ENCODE measurements around the gene SRGN. TPM values are rescaled to one million over a fixed set of nuclear protein-coding genes. Genes with fewer than 3 reads are reported as not detected.
A peak's percentile ranks its signal among the peaks of the same experiment; 100 is the strongest.

SRGN gene
- total RNA-seq, 1 experiment from 2014 or later, result 3.9 TPM

- no peak for DNase-seq (ENCODE audit: low read depth, low spot score)
- in situ Hi-C loops (cut with HindIII; ENCODE audit: low pct_unique_long_range_greater_than_20kb, low sequenced_read_pairs), result no loop called here
Observed at GRCh38 chr10:69078311-69078710, 9.6 kb upstream of the SRGN start.

GRCh38 chr10:69080226-69080625 is 7.7 kb upstream of the SRGN start:
- no peak for DNase-seq (ENCODE audit: low read depth, low spot score)
- in situ Hi-C loops (cut with HindIII; ENCODE audit: low pct_unique_long_range_greater_than_20kb, low sequenced_read_pairs), result no loop called here

GRCh38 chr10:69086001-69086509 is 1.8 kb upstream of the SRGN start:
- in situ Hi-C loops (cut with HindIII; ENCODE audit: low pct_unique_long_range_greater_than_20kb, low sequenced_read_pairs), result no loop called here
- no peak for DNase-seq (ENCODE audit: low read depth, low spot score)

- in situ Hi-C loops (cut with HindIII; ENCODE audit: low pct_unique_long_range_greater_than_20kb, low sequenced_read_pairs), result no loop called here
- DNase-seq (ENCODE audit: low read depth, low spot score), result no peak
Observed at GRCh38 chr10:69088471-69088769, 517 bp downstream of the SRGN start.

- in situ Hi-C loops (cut with HindIII; ENCODE audit: low pct_unique_long_range_greater_than_20kb, low sequenced_read_pairs), result no loop called here
- DNase-seq (ENCODE audit: low read depth, low spot score), result no peak
Observed at GRCh38 chr10:69088801-69089501, 1.0 kb downstream of the SRGN start.

GRCh38 chr10:69089638-69090599 is 2.0 kb downstream of the SRGN start:
- in situ Hi-C loops (cut with HindIII; ENCODE audit: low pct_unique_long_range_greater_than_20kb, low sequenced_read_pairs), result no loop called here
- no peak for DNase-seq (ENCODE audit: low read depth, low spot score)

- DNase-seq (ENCODE audit: low read depth, low spot score), result no peak
- in situ Hi-C loops (cut with HindIII; ENCODE audit: low pct_unique_long_range_greater_than_20kb, low sequenced_read_pairs), result no loop called here
Observed at GRCh38 chr10:69090685-69091084, 2.8 kb downstream of the SRGN start.

- no peak for DNase-seq (ENCODE audit: low read depth, low spot score)
- in situ Hi-C loops (cut with HindIII; ENCODE audit: low pct_unique_long_range_greater_than_20kb, low sequenced_read_pairs), result no loop called here
Observed at GRCh38 chr10:69091143-69091651, 3.3 kb downstream of the SRGN start.

GRCh38 chr10:69092959-69093850 is 5.3 kb downstream of the SRGN start:
- peak; percentile 87 for DNase-seq (ENCODE audit: low read depth, low spot score)
- in situ Hi-C loops (cut with HindIII; ENCODE audit: low pct_unique_long_range_greater_than_20kb, low sequenced_read_pairs), result no loop called here

GRCh38 chr10:69093933-69094332 is 6.0 kb downstream of the SRGN start:
- peak; percentile 59 for DNase-seq (ENCODE audit: low read depth, low spot score)
- in situ Hi-C loops (cut with HindIII; ENCODE audit: low pct_unique_long_range_greater_than_20kb, low sequenced_read_pairs), result no loop called here

GRCh38 chr10:69096045-69096444 is 8.1 kb downstream of the SRGN start:
- DNase-seq (ENCODE audit: low read depth, low spot score), result no peak
- in situ Hi-C loops (cut with HindIII; ENCODE audit: low pct_unique_long_range_greater_than_20kb, low sequenced_read_pairs), result no loop called here

GRCh38 chr10:69097729-69098128 is 9.8 kb downstream of the SRGN start:
- in situ Hi-C loops (cut with HindIII; ENCODE audit: low pct_unique_long_range_greater_than_20kb, low sequenced_read_pairs), result no loop called here
- DNase-seq (ENCODE audit: low read depth, low spot score), result no peak

- in situ Hi-C loops (cut with HindIII; ENCODE audit: low pct_unique_long_range_greater_than_20kb, low sequenced_read_pairs), result no loop called here
Observed at GRCh38 chr10:69100136-69100872, 12.4 kb downstream of the SRGN start.

GRCh38 chr10:69101451-69102095 is 13.7 kb downstream of the SRGN start:
- in situ Hi-C loops (cut with HindIII; ENCODE audit: low pct_unique_long_range_greater_than_20kb, low sequenced_read_pairs), result no loop called here
- no peak for DNase-seq (ENCODE audit: low read depth, low spot score)

More at GRCh38 chr10:69100136-69100872, 12.4 kb downstream of the SRGN start:
- no peak for DNase-seq (ENCODE audit: low read depth, low spot score)

- in situ Hi-C loops (cut with HindIII; ENCODE audit: low pct_unique_long_range_greater_than_20kb, low sequenced_read_pairs), result no loop called here
- no peak for DNase-seq (ENCODE audit: low read depth, low spot score)
Observed at GRCh38 chr10:69102440-69102839, 14.5 kb downstream of the SRGN start.

- DNase-seq (ENCODE audit: low read depth, low spot score), result no peak
- in situ Hi-C loops (cut with HindIII; ENCODE audit: low pct_unique_long_range_greater_than_20kb, low sequenced_read_pairs), result no loop called here
Observed at GRCh38 chr10:69103784-69104183, 15.9 kb downstream of the SRGN start.
